ENCODE data around the gene KRT84. TPM values are rescaled to one million over a fixed set of nuclear protein-coding genes. Genes with fewer than 3 reads are reported as not detected.
A peak's percentile ranks its signal among the peaks of the same experiment; 100 is the strongest.

The KRT84 gene
- total RNA-seq, 1 experiment from 2014 or later, result not detected

DNA sequence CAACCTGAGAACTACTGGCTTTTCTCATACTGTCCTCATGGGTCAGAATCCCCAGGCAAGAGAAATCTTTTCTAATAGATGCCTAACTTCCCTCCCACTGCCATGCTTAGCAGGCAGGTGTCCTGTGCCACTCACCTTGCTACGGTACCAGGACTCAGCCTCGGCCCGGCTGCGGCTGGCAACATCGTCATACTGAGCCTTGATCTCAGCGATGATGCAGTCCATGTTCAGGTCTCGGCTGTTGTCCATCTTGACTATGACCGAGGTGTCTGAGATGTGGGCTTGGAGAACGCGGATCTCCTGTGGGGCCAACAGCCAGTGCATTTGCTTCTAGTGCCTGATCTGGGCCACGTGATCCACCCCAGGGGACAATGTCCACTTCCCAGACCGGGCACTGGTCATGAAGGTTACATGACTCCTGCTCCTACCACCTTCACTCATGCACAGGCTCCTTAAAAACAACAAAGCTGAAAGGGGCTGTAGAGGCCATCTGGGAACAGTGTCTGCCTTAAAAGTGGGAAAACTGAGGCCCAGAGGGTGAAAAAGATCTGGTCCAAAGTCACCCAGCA, 22.3 kb downstream of the KRT84 start:
- Histone ChIP-seq H3K4me1 (no peaks in the 10 kb centered on the region), H3K27me3 (replicated peaks; ENCODE audit: control insufficient read depth, insufficient read depth, low read length) (no peaks in the 10 kb centered on the region), H3K9me3 (no peaks in the 10 kb centered on the region), H3K36me3 (ENCODE audit: control insufficient read depth, insufficient read depth, low read length) (no peaks in the 10 kb centered on the region), H3K4me3 (ENCODE audit: low read depth, low read length) (no peak overlapping the region)
- Mint-ChIP-seq H3K4me1 (ENCODE audit: low read depth, unreplicated experiment) (no peaks in the 10 kb centered on the region), H3K9me3 (ENCODE audit: unreplicated experiment) (no peaks in the 10 kb centered on the region), H3K4me3 (ENCODE audit: unreplicated experiment) (no peak overlapping the region), H3K27ac (ENCODE audit: unreplicated experiment) (no peak overlapping the region), H3K27me3 (ENCODE audit: insufficient read depth, unreplicated experiment) (peaks cover 4% of the 10 kb centered on the region), H3K36me3 (ENCODE audit: insufficient read depth, unreplicated experiment) (no peaks in the 10 kb centered on the region)
- TF ChIP-seq CTCF (IDR thresholded peaks at IDR 0.05; ENCODE audit: insufficient read depth in 1 of 2, low read depth in 1 of 2, low read length in 1 of 2, severe bottlenecking in 1 of 2, unreplicated experiment in 1 of 2), result no peak
- no TSS peak for BruUV-seq (replicated peaks)
- intact Hi-C loops (cut with micrococcal nuclease; ENCODE audit: unreplicated experiment), result no loop called here
- DNase-seq, result no peak
- CTCF ChIA-PET, result interaction anchor here (1.0 kb wide), 1 partner anchor 517 kb away, joined by 9 read pairs; no protein-coding TSS in a partner anchor
- POLR2A ChIA-PET, result no interaction called here

GRCh38 chr12:52362118-52362726, 23.2 kb downstream of the KRT84 start:
- intact Hi-C loops (cut with micrococcal nuclease; ENCODE audit: unreplicated experiment), result no loop called here
- POLR2A ChIA-PET, result no interaction called here

DNA sequence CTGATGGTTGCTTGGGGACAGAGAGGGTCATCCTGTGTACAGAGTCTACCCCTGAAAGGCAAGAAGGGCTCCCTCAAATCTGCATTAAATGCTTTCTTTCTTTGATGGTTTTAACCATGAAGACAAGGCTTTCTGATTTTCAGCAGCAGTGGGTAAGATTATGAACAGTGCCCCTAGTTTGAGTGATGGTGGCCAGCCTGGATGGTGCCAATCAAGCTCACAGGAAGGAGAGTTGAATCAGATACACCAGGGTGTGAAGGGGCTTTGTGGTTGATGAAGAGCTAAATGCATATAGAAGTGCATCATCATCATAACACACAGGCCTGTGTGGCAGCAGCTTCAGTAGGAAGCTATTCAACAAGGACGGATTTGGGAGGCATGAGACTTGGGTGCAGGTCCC, 23.9 kb downstream of the KRT84 start:
- no peak overlapping the region for H3K4me3 ChIP-seq (ENCODE audit: low read depth, low read length)
- H3K27me3 ChIP-seq (replicated peaks; ENCODE audit: control insufficient read depth, insufficient read depth, low read length), result no peaks in the 10 kb centered on the region
- peaks cover 4% of the 10 kb centered on the region for H3K27me3 Mint-ChIP-seq (ENCODE audit: insufficient read depth, unreplicated experiment)
- H3K27ac Mint-ChIP-seq (ENCODE audit: unreplicated experiment), result no peak overlapping the region
- H3K9me3 ChIP-seq, result no peaks in the 10 kb centered on the region
- peak in 1 of 2 experiments; percentile 2 for DNase-seq
- ChIA-PET POLR2A (no interaction called here), CTCF (interaction anchor here (1.1 to 1.6 kb wide), 2 partner anchors 11 to 205 kb away, joined by 3 to 4 read pairs; no protein-coding TSS in a partner anchor)
- H3K36me3 Mint-ChIP-seq (ENCODE audit: insufficient read depth, unreplicated experiment), result no peaks in the 10 kb centered on the region
- no peaks in the 10 kb centered on the region for H3K4me1 Mint-ChIP-seq (ENCODE audit: low read depth, unreplicated experiment)
- H3K9me3 Mint-ChIP-seq (ENCODE audit: unreplicated experiment), result no peaks in the 10 kb centered on the region
- TF ChIP-seq CTCF (IDR thresholded peaks at IDR 0.05; ENCODE audit: insufficient read depth in 1 of 2, low read depth in 1 of 2, low read length in 1 of 2, severe bottlenecking in 1 of 2, unreplicated experiment in 1 of 2), result no peak
- no peak overlapping the region for H3K4me3 Mint-ChIP-seq (ENCODE audit: unreplicated experiment)
- intact Hi-C loops (cut with micrococcal nuclease; ENCODE audit: unreplicated experiment), result no loop called here
- BruUV-seq (replicated peaks), result no TSS peak
- no peaks in the 10 kb centered on the region for H3K4me1 ChIP-seq
- H3K36me3 ChIP-seq (ENCODE audit: control insufficient read depth, insufficient read depth, low read length), result no peaks in the 10 kb centered on the region

More at GRCh38 chr12:52362118-52362726, 23.2 kb downstream of the KRT84 start:
- Mint-ChIP-seq H3K36me3 (ENCODE audit: insufficient read depth, unreplicated experiment) (no peaks in the 10 kb centered on the region), H3K27me3 (ENCODE audit: insufficient read depth, unreplicated experiment) (peaks cover 4% of the 10 kb centered on the region), H3K9me3 (ENCODE audit: unreplicated experiment) (no peaks in the 10 kb centered on the region), H3K4me1 (ENCODE audit: low read depth, unreplicated experiment) (no peaks in the 10 kb centered on the region), H3K4me3 (ENCODE audit: unreplicated experiment) (no peak overlapping the region), H3K27ac (ENCODE audit: unreplicated experiment) (no peak overlapping the region)
- Histone ChIP-seq H3K4me1 (no peaks in the 10 kb centered on the region), H3K36me3 (ENCODE audit: control insufficient read depth, insufficient read depth, low read length) (no peaks in the 10 kb centered on the region), H3K27me3 (replicated peaks; ENCODE audit: control insufficient read depth, insufficient read depth, low read length) (no peaks in the 10 kb centered on the region), H3K4me3 (ENCODE audit: low read depth, low read length) (no peak overlapping the region), H3K9me3 (no peaks in the 10 kb centered on the region)
- CTCF ChIA-PET, result interaction anchor here (1.6 kb wide), 1 partner anchor 205 kb away, joined by 4 read pairs; no protein-coding TSS in a partner anchor
- peak in 1 of 2 experiments; percentile 13 for DNase-seq
- TF ChIP-seq CTCF (IDR thresholded peaks at IDR 0.05; ENCODE audit: insufficient read depth in 1 of 2, low read depth in 1 of 2, low read length in 1 of 2, severe bottlenecking in 1 of 2, unreplicated experiment in 1 of 2), result peak; percentile 7 to 11
- no TSS peak for BruUV-seq (replicated peaks)
